Right atrium auricular region (tissue), 2 donors: ENCODE measurements around the gene KLHL5. TPM values are rescaled to one million over a fixed set of nuclear protein-coding genes. Genes with fewer than 3 reads are reported as not detected.

ENCODE experiments used
- DNase-seq: peaks from one replicate; pipeline ENCODE4 v3.0.0-alpha.2; 2019; ENCODE audit warnings: low spot score
- H3K27ac ChIP-seq, 2 donors: fragments of 200-600 bp; sonication (generic); 1 replicate in 1 of 2; 2 replicates in 1 of 2; pipeline ENCODE4 v1.5.1; 2016 to 2019
- H3K27me3 ChIP-seq, 2 donors: fragments of 200-600 bp; sonication (generic); one replicate each; pipeline versions ENCODE4 v1.5.1 to v1.6.0; 2017 to 2019
- H3K36me3 ChIP-seq: fragments of 200-600 bp; sonication (generic); one replicate; pipeline ENCODE4 v1.5.1; 2016
- H3K4me1 ChIP-seq, 2 donors: fragments of 200-600 bp; sonication (generic); one replicate each; pipeline versions ENCODE4 v1.5.1 to v1.6.0; 2017 to 2019
- H3K4me3 ChIP-seq, 2 donors: fragments of 200-600 bp; sonication (generic); 1 replicate in 1 of 2; 2 replicates in 1 of 2; pipeline ENCODE4 v1.5.1; 2017 to 2019; ENCODE audit warnings: mild to moderate bottlenecking in 1 of 2, moderate library complexity in 1 of 2
- H3K9me3 ChIP-seq, 2 donors: fragments of 200-600 bp; sonication (generic); one replicate each; pipeline ENCODE4 v1.5.1; 2019
- CTCF ChIP-seq, 2 donors: fragments of 200-600 bp; sonication (generic); IDR thresholded peaks; one replicate each; pipeline ENCODE4 v1.5.1; 2019; ENCODE audit warnings: antibody characterized with exemption in 2 of 2
- total RNA-seq, 2 donors: library from RNA; depleted of rRNA; stranded (reverse); fragments of >200 nt; gene quantifications; one replicate each; pipeline ENCODE4 v1.1.0, GENCODE V29; 2016

KLHL5 gene, protein sequence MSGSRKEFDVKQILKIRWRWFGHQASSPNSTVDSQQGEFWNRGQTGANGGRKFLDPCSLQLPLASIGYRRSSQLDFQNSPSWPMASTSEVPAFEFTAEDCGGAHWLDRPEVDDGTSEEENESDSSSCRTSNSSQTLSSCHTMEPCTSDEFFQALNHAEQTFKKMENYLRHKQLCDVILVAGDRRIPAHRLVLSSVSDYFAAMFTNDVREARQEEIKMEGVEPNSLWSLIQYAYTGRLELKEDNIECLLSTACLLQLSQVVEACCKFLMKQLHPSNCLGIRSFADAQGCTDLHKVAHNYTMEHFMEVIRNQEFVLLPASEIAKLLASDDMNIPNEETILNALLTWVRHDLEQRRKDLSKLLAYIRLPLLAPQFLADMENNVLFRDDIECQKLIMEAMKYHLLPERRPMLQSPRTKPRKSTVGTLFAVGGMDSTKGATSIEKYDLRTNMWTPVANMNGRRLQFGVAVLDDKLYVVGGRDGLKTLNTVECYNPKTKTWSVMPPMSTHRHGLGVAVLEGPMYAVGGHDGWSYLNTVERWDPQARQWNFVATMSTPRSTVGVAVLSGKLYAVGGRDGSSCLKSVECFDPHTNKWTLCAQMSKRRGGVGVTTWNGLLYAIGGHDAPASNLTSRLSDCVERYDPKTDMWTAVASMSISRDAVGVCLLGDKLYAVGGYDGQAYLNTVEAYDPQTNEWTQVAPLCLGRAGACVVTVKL
- 10 to 100 TPM; 11.8 to 13.1 TPM for total RNA-seq

GRCh38 chr4:39062094-39062769 lies at the start of gene KLHL5:
KLHL5 (plus strand) TSS chr4:39062232; CDS start chr4:39062653, 421 bp downstream.
- Histone ChIP-seq H3K27me3 (no peaks in the 10 kb centered on the region), H3K4me3 (no peak within 1 kb of the TSS), H3K36me3 (no peaks in the 10 kb centered on the region), H3K27ac (no peak within 1 kb of the TSS), H3K9me3 (no peaks in the 10 kb centered on the region), H3K4me1 (peaks cover 0 to 12% of the 10 kb centered on the region in 2 donors)
- no peak for DNase-seq
- no peak for TF ChIP-seq CTCF (IDR thresholded peaks at IDR 0.05)

- H3K27ac ChIP-seq = no peak overlapping the region
- no peak for TF ChIP-seq CTCF (IDR thresholded peaks at IDR 0.05)
- no peaks in the 10 kb centered on the region for H3K4me1 ChIP-seq
- peaks cover 0 to 10% of the 10 kb centered on the region in 2 donors for H3K9me3 ChIP-seq
- H3K4me3 ChIP-seq = no peak overlapping the region
- no peaks in the 10 kb centered on the region for H3K36me3 ChIP-seq
- no peaks in the 10 kb centered on the region for H3K27me3 ChIP-seq
- DNase-seq = no peak
Measured at GRCh38 chr4:39014028-39014427, 48.0 kb upstream of the KLHL5 start.

GRCh38 chr4:39020130-39020529 lies 41.9 kb upstream of the KLHL5 start:
- no peak for DNase-seq
- no peak overlapping the region for H3K4me3 ChIP-seq
- H3K27me3 ChIP-seq = no peaks in the 10 kb centered on the region
- TF ChIP-seq CTCF (IDR thresholded peaks at IDR 0.05) = no peak
- H3K27ac ChIP-seq = no peak overlapping the region
- no peaks in the 10 kb centered on the region for H3K4me1 ChIP-seq
- no peaks in the 10 kb centered on the region for H3K36me3 ChIP-seq
- H3K9me3 ChIP-seq = peaks cover 0 to 7% of the 10 kb centered on the region in 2 donors

- H3K27ac ChIP-seq = no peak overlapping the region
- no peak for DNase-seq
- H3K9me3 ChIP-seq = no peaks in the 10 kb centered on the region
- H3K36me3 ChIP-seq = no peaks in the 10 kb centered on the region
- H3K4me3 ChIP-seq = no peak overlapping the region
- H3K4me1 ChIP-seq = no peaks in the 10 kb centered on the region
- H3K27me3 ChIP-seq = no peaks in the 10 kb centered on the region
- TF ChIP-seq CTCF (IDR thresholded peaks at IDR 0.05) = no peak
Measured at GRCh38 chr4:39021631-39022030, 40.4 kb upstream of the KLHL5 start.

- no peaks in the 10 kb centered on the region for H3K9me3 ChIP-seq
- no peak for DNase-seq
- no peak overlapping the region for H3K27ac ChIP-seq
- H3K36me3 ChIP-seq = no peaks in the 10 kb centered on the region
- H3K4me1 ChIP-seq = no peaks in the 10 kb centered on the region
- no peaks in the 10 kb centered on the region for H3K27me3 ChIP-seq
- H3K4me3 ChIP-seq = no peak overlapping the region
- TF ChIP-seq CTCF (IDR thresholded peaks at IDR 0.05) = no peak
Measured at GRCh38 chr4:39022241-39022640, 39.8 kb upstream of the KLHL5 start.
